Gastrocnemius medialis (tissue), 4 donors: Measurements from ENCODE around the gene C6orf120. TPM values are rescaled to one million over a fixed set of nuclear protein-coding genes. Genes with fewer than 3 reads are reported as not detected.

ENCODE experiments used
- ATAC-seq, 2 donors: fragments of 150-250 bp; one replicate each; pipeline ENCODE4 v1.9.1; 2016
- DNase-seq, 2 donors: peaks; one replicate each; pipeline ENCODE4 v3.0.0-alpha.2; 2019
- H3K27ac ChIP-seq, 4 donors: fragments of 200-600 bp; sonication (generic); 1 replicate in 1 of 4; 2 replicates in 3 of 4; pipeline ENCODE4 v1.5.1; 2016 to 2018; ENCODE audit warnings: mild to moderate bottlenecking in 2 of 4, moderate library complexity in 1 of 4
- H3K27me3 ChIP-seq, 3 donors: fragments of 200-600 bp; sonication (generic) in 2 of 3; 1 replicate in 1 of 3; 2 replicates in 2 of 3; pipeline versions ENCODE4 v1.5.1 to v1.6.0; 2016 to 2019; ENCODE audit warnings: mild to moderate bottlenecking in 1 of 3, moderate library complexity in 1 of 3
- H3K36me3 ChIP-seq, 2 donors: fragments of 200-600 bp; sonication (generic) in 1 of 2; one replicate each; pipeline ENCODE4 v1.5.1; 2017 to 2018
- H3K4me1 ChIP-seq, 2 donors: fragments of 200-600 bp; sonication (generic) in 1 of 2; one replicate each; pipeline ENCODE4 v1.5.1; 2016 to 2017; ENCODE audit warnings: mild to moderate bottlenecking in 2 of 2
- H3K4me3 ChIP-seq, 4 donors: fragments of 200-600 bp; sonication (generic) in 3 of 4; 1 replicate in 1 of 4; 2 replicates in 3 of 4; pipeline ENCODE4 v1.5.1; 2016 to 2019; ENCODE audit warnings: mild to moderate bottlenecking in 2 of 4
- H3K9me3 ChIP-seq, 3 donors: fragments of 200-600 bp; sonication (generic) in 2 of 3; 1 replicate in 1 of 3; 2 replicates in 2 of 3; pipeline ENCODE4 v1.5.1; 2016 to 2019
- POLR2A ChIP-seq, 2 donors: fragments of 450-650 bp; IDR thresholded peaks; one replicate each; pipeline ENCODE4 v1.6.1; 2017; ENCODE audit warnings: antibody characterized with exemption in 2 of 2, mild to moderate bottlenecking in 2 of 2, moderate library complexity in 2 of 2
- in situ Hi-C, 4 donors: fragments of 200-750 bp; cut with MboI; loops; one replicate each; pipeline versions ENCODE4 v1.15.0 to v1.8.0; 2017; ENCODE audit warnings: low sequenced_read_pairs in 4 of 4
- intact Hi-C: fragments of 100-400 bp; cut with DNase I; formaldehyde crosslinking; loops from one replicate; pipeline ENCODE4 v1.15.1; 2023; ENCODE audit warnings: low total_unique reads
- total RNA-seq, 4 donors: library from RNA; depleted of rRNA; stranded (reverse); fragments of >200 nt; gene quantifications; one replicate each; pipeline versions ENCODE4 v1.1.0 to v1.2.3, GENCODE V29; 2016
- TF ChIP-seq, protein P1 (sequence below), 5 experiments: fragments of 450-650 bp in 3 of 5; fragments of 200-600 bp in 2 of 5; sonication (generic) in 2 of 5; IDR thresholded peaks in 4 of 5; conservative IDR thresholded peaks in 1 of 5; 1 replicate in 4 of 5; 2 replicates in 1 of 5; pipeline ENCODE4 v1.5.1; 2016 to 2019; ENCODE audit warnings: antibody characterized with exemption in 5 of 5, mild to moderate bottlenecking in 3 of 5, moderate library complexity in 3 of 5

C6orf120 gene
- total RNA-seq, 4 donors from 2014 or later: 23.8 to 41.4 (median 29.4) TPM

DNA sequence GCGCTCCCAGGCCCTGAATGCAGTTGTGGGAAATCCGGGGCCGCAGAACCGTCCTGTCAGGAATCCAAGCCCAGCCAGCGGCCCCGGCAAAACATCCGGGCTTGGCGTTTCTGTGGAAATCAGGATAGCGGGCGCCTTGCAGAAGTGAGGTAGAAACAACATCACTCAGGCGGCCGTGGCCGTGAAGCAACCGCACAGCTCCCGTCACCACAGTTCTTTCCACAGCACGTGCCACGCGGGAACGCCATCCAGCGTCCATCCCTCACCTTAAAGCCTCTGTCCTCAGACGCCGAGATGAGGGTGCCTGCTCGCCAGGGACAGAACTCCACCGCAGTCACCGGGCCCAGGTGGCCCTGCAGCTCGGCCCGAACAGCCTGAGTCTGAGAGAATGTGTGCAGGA is 34.2 kb upstream of the C6orf120 start:
- no peak overlapping the region for H3K4me3 ChIP-seq
- intact Hi-C loops (no loop called here), in situ Hi-C loops (no loop called here)
- DNase-seq (no peak), ATAC-seq (no peak)
- no peaks in the 10 kb centered on the region for H3K4me1 ChIP-seq
- H3K27me3 ChIP-seq: no peaks in the 10 kb centered on the region
- no peak overlapping the region for H3K27ac ChIP-seq
- peaks cover 0 to 24% of the 10 kb centered on the region in 2 donors for H3K36me3 ChIP-seq
- H3K9me3 ChIP-seq: no peaks in the 10 kb centered on the region
- TF ChIP-seq, protein P1, sequence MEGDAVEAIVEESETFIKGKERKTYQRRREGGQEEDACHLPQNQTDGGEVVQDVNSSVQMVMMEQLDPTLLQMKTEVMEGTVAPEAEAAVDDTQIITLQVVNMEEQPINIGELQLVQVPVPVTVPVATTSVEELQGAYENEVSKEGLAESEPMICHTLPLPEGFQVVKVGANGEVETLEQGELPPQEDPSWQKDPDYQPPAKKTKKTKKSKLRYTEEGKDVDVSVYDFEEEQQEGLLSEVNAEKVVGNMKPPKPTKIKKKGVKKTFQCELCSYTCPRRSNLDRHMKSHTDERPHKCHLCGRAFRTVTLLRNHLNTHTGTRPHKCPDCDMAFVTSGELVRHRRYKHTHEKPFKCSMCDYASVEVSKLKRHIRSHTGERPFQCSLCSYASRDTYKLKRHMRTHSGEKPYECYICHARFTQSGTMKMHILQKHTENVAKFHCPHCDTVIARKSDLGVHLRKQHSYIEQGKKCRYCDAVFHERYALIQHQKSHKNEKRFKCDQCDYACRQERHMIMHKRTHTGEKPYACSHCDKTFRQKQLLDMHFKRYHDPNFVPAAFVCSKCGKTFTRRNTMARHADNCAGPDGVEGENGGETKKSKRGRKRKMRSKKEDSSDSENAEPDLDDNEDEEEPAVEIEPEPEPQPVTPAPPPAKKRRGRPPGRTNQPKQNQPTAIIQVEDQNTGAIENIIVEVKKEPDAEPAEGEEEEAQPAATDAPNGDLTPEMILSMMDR (IDR thresholded peaks at IDR 0.05 in 4 of 5, conservative IDR thresholded peaks at IDR 0.05 in 1 of 5): no peak
- no peak for TF ChIP-seq POLR2A (IDR thresholded peaks at IDR 0.05)

DNA sequence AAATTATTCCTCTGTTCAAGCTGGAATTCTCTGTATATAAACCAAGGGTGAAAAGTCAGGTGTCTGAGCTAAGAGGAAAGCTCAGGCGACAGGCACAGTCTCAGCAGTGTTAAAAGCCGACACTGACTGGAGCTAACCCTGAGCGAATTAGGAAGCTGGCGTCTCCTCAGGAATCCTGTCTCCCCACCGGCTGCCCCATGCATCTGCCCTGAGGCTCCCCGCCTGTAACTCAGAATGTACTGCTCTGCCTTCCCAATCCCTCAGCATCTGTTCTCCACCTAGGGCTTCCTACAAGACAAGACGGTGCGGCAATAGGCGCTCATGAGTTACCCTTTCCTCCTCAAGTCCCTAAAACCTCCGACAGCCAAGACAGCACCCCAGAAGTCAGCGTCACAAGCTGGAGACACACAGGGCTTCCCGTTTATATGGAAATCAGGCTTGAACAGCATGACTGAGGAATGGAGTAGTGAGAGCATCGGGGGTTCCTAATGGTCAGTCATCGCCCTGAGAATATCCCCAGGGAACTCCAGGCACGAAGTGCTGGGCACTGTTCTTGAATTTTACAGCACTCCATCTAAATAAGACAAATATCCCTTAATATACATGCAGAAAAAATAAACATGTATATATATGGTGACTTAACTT is 33.6 kb upstream of the C6orf120 start:
- Histone ChIP-seq H3K9me3 (no peaks in the 10 kb centered on the region), H3K4me3 (no peak overlapping the region), H3K27ac (no peak overlapping the region), H3K36me3 (peaks cover 0 to 23% of the 10 kb centered on the region in 2 donors), H3K27me3 (no peaks in the 10 kb centered on the region), H3K4me1 (no peaks in the 10 kb centered on the region)
- no peak for TF ChIP-seq POLR2A (IDR thresholded peaks at IDR 0.05)
- TF ChIP-seq, protein P1 (IDR thresholded peaks at IDR 0.05 in 4 of 5, conservative IDR thresholded peaks at IDR 0.05 in 1 of 5): no peak
- DNase-seq: no peak
- in situ Hi-C loops (no loop called here), intact Hi-C loops (no loop called here)
- no peak for ATAC-seq

DNA sequence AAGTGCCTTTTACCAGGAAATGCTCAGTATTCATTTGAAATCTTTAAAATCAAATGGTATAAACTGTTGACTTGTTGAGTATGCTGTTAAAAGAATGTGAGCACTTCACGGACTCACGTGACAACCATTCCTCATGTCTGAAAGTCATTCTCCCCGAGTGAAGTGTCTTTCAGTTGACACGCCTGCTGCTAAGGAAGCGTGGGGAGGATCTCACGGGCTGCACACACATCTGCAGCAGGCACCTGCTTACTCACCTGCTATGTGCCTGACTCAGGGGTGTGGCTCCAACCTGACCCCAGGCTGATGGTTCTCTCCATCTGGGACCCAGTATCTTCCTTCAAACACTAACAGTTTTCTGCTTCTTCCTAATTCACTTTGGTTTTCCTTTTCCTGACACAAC is 32.8 kb upstream of the C6orf120 start:
- Histone ChIP-seq H3K36me3 (peaks cover 0 to 15% of the 10 kb centered on the region in 2 donors), H3K9me3 (no peaks in the 10 kb centered on the region), H3K27ac (peak overlapping the region; percentile 12 to 66 (median 46)), H3K4me3 (no peak overlapping the region), H3K27me3 (no peaks in the 10 kb centered on the region), H3K4me1 (no peaks in the 10 kb centered on the region)
- in situ Hi-C loops (no loop called here), intact Hi-C loops (no loop called here)
- TF ChIP-seq, protein P1 (IDR thresholded peaks at IDR 0.05 in 4 of 5, conservative IDR thresholded peaks at IDR 0.05 in 1 of 5): no peak
- TF ChIP-seq POLR2A (IDR thresholded peaks at IDR 0.05): no peak
- DNase-seq (no peak), ATAC-seq (no peak)

DNA sequence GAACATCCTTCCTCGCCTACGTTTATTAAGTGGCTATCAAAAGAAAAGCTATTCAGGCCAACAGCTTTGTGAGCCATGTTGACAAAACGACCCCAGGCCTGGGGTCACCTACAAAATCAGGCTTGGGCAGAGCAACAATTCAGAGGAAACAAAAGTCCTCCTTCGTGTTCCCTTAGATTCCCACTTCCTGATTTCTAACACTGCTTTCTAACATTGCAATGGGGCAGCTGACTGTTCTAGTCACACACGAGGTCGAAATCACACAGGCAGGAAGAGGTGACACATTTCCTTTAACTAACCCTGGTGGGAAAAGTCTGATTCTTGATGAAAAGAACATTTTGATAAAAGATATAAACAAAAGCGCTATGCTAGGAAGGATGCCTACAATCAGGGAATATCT is 32.0 kb upstream of the C6orf120 start:
- TF ChIP-seq, protein P1 (IDR thresholded peaks at IDR 0.05 in 4 of 5, conservative IDR thresholded peaks at IDR 0.05 in 1 of 5): no peak
- TF ChIP-seq POLR2A (IDR thresholded peaks at IDR 0.05): no peak
- no peak for DNase-seq
- H3K27me3 ChIP-seq: no peaks in the 10 kb centered on the region
- no peaks in the 10 kb centered on the region for H3K4me1 ChIP-seq
- peaks cover 0 to 12% of the 10 kb centered on the region in 2 donors for H3K36me3 ChIP-seq
- H3K27ac ChIP-seq: peak overlapping the region; percentile 18 to 66 (median 46)
- intact Hi-C loops: no loop called here
- no peaks in the 10 kb centered on the region for H3K9me3 ChIP-seq
- in situ Hi-C loops: no loop called here
- peak; percentile 42 to 46 for ATAC-seq
- no peak overlapping the region for H3K4me3 ChIP-seq

DNA sequence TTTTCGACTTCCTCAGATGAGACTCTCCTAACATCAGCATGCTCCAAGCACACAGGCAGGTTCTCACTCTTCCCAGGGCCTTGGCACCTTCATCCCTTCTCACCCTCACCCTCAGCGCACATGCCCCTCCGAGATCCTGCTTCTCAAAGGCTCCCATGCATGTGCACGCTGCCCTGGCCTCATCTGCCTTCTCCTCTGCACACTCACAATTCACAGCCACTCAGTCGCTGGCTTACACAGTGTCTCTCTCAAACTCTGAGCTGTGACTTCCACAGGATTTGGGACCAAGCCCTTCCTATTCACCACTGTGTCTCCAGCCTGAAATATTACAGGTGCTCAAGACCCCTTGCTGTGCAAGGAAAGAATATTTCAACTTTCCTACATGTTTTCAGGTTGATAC is 30.4 kb upstream of the C6orf120 start:
- H3K4me1 ChIP-seq: no peaks in the 10 kb centered on the region
- TF ChIP-seq, protein P1 (IDR thresholded peaks at IDR 0.05 in 4 of 5, conservative IDR thresholded peaks at IDR 0.05 in 1 of 5): no peak
- no peak for TF ChIP-seq POLR2A (IDR thresholded peaks at IDR 0.05)
- DNase-seq (no peak), ATAC-seq (no peak)
- in situ Hi-C loops: no loop called here
- H3K9me3 ChIP-seq: no peaks in the 10 kb centered on the region
- intact Hi-C loops: no loop called here
- H3K36me3 ChIP-seq: peaks cover 0 to 9% of the 10 kb centered on the region in 2 donors
- H3K27ac ChIP-seq: no peak overlapping the region
- no peak overlapping the region for H3K4me3 ChIP-seq
- H3K27me3 ChIP-seq: no peaks in the 10 kb centered on the region
